Right ventricle myocardium inferior (tissue), 1 donor: ENCODE data around the gene ACER3. TPM values are rescaled to one million over a fixed set of nuclear protein-coding genes. Genes with fewer than 3 reads are reported as not detected.

Experiments used
- ATAC-seq: fragments of 200-7000 bp; cut with Tn5 transposase; one replicate; pipeline ENCODE4 v1.9.1; 2020; ENCODE audit warnings: mild to moderate bottlenecking, moderate library complexity
- DNase-seq: peaks from one replicate; pipeline ENCODE4 v3.0.0; 2021; ENCODE audit errors: missing footprints
- intact Hi-C: fragments of 100-400 bp; cut with DNase I; formaldehyde crosslinking; loops from one replicate; pipeline ENCODE4 v1.11.0; 2022
- total RNA-seq: library from RNA; stranded (reverse); fragmentation: NEBNext Ultra II Directional; extraction: Animal tissue kit (Norgen Biotek cat#: 25700); gene quantifications from one replicate; pipeline ENCODE4 v1.2.1, GENCODE V29; 2021
- donor health status: DM: no; HTN: yes; CAD: no; lungs with severe emphysema.

The ACER3 gene
- total RNA-seq, 1 donor from 2014 or later, result 9.9 TPM

GRCh38 chr11:77074626-77075221 lies 214.0 kb downstream of the ACER3 start:
- DNase-seq (no peak), ATAC-seq (no peak)
- intact Hi-C loops, result no loop called here

GRCh38 chr11:77075425-77075905 lies 214.7 kb downstream of the ACER3 start:
- no peak for DNase-seq
- intact Hi-C loops, result no loop called here
- ATAC-seq, result no peak

Other genes with a start within 250 kb of the ACER3 start
- 32.5 TPM for gene LRRC32, start 190.2 kb upstream of the ACER3 start, total RNA-seq
- gene TSKU, start 77.6 kb upstream of the ACER3 start, total RNA-seq, result 16.2 TPM
- not detected for gene B3GNT6, start 173.5 kb downstream of the ACER3 start, total RNA-seq
- gene CAPN5, start 206.1 kb downstream of the ACER3 start, total RNA-seq, result 3.7 TPM
- not detected for gene OMP, start 241.9 kb downstream of the ACER3 start, total RNA-seq